Measurements from ENCODE around the gene HSPB9.
"Not testable (repeated sequence)": the region's sequence is repeated elsewhere in the genome, so short reads cannot be mapped to it uniquely, and the experiment has no call there.

Gene HSPB9

DNA sequence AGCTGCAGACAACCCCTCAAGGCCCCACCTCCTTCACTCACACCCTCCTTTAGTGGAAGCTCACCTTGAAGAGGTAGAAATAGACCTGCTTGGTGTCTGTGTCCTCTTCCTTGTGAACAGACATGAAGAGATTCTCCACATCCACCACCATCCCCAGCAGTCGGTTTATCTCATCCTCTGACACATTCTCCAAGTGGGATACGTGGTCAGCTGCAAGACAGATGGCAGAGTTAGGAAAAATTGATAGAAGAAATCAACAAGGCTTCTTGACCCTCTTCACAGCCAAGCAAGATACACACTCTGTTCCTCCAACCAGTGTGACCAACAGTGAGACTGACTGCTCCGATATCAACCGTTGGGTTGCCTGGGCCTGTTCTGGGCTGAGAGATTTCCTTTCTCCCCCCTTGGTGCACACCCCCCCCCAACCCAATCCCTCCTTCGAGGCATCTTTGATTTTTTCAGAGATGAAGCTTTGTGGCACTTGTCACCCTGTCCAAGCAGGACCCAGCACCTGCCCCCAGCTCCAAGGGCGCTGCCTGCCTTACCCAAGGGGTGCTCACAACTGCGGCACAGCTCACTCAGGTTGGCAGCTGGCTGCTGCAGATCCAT, 2.3 kb upstream of the HSPB9 start:
- no peak for DNase-seq

DNA sequence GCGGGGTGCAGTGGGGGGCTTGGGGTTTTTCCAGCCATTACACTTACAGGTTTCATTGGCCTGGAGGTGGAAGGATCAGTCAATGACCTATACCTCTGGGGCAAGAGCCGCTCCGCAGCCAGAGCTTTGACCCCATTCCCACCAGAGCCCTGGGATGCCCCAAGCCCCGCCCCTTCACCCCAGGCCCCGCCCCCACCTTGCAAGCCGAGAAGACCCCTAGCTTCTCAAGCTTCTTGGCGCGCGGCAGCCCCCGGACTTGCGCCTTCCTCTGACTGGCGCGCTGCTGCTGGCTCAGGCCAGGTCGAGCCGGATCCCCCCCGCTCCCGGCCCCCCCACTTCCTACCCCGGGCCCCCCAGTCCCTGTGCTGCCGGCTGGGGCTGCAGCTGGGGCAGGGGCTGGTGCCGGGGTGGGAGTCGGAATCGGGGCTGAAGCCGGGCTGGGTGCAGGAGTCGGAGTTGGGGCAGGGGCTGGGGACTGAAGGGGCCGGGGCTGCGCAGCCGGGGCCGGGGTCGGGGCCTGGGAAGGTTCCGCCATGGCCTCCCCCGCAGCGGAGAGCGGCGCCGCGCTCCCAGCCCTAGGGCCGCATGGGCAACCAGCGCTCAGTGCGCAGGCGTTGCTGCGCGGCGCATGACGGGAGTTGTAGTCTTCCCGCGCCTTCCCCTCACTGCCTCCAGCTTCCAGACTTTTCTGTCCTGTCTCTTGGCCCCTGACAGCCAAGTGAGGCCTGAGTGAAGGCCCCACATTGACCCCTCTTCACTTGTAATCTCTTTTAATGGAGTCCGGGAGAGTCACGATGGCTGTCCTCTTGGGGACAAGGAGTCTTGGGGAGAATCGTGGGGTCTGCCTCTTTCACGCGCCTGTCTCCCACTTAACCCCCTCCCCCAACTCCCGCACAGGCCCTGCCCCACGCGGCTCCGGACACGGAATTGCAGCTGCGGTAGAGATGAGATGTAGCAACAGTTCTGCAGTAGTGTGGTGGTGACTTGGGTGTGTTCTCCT, 1.5 kb upstream of the HSPB9 start, which contains the start of gene KAT2A:
TSS of gene KAT2A (minus strand) at position 598 of the 1,000 bp plus-strand sequence. CDS start at position 535, 63 bp downstream.
- DNase-seq: peak; percentile 67

DNA sequence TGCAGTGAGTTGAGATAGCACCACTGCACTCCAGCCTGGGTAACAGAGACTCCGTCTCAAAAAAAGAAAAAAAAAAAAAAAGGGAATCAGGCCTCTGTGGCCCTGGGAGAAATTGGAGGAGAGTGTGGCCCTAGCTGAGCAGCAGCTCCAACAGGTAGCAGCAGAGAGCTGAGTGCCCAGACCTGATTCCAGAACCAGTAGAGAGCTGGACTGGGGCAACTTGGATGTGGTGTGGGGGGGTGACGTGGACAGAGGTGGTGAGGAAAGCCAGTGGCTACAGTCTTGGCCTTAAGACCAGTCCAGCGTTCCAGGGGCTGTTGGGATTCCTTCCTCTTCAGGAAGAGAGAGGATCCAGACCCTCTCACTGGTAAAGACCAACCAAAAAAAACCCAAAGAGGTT, 1.7 kb downstream of the HSPB9 start:
- no peak for DNase-seq

DNA sequence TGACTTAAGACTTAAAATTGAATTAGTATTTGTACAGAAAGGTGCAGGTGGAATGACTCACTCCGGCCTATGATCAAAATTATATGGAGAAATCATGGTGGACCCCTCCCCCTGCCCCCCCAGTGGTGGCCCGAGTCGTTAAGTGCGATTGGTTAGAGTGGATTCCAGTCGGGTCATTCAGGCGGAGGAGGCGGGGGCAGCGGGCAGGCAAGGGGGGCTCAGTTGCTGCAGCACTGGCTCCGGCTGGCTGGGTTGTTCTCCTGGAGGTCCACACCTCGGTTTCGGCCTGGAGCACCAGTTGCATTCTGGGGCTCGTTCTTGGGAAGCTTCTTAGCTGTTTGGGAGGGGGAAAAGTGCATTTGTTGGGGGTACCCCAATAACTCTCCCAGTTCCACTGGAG, 3.0 kb downstream of the HSPB9 start:
- DNase-seq: no peak

DNA sequence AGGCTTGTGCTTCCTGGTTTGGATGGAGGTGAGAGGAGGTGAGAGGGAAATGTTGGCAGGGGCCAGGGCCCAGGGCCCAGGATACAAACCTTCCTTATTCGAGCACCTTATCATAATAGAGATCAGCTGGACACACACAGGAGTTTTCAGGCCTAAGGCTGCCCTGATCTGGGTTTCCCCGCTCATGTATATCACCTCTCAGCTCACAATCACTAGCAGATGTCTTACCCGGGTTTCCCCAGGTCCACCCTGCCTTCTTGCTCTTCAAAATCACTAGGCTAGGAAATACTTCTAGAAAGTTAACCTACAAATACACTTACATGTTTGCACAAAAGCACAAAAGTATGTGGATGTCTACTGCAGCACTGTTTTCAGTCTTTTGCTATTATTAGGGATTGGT, 4.2 kb downstream of the HSPB9 start:
- DNase-seq: no peak

DNA sequence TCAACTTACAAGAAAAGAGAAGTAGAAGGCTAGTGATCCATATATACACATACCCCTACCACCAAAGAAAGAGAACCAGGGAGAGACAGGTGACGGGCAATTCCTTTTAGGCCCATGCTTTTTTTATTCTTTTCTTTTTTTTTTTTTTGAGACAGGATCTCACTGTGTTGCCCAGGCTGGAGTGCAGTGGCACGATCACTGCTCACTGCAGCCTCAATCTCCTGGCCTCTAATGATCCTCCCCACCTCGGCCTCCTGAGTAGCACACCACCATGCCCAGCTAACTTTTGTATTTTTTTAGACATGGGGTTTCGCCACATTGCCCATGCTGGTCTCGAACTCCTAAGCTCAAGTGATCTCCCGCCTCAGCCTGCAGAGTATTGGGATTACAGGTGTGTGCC, 4.8 kb downstream of the HSPB9 start:
- DNase-seq: no peak

DNA sequence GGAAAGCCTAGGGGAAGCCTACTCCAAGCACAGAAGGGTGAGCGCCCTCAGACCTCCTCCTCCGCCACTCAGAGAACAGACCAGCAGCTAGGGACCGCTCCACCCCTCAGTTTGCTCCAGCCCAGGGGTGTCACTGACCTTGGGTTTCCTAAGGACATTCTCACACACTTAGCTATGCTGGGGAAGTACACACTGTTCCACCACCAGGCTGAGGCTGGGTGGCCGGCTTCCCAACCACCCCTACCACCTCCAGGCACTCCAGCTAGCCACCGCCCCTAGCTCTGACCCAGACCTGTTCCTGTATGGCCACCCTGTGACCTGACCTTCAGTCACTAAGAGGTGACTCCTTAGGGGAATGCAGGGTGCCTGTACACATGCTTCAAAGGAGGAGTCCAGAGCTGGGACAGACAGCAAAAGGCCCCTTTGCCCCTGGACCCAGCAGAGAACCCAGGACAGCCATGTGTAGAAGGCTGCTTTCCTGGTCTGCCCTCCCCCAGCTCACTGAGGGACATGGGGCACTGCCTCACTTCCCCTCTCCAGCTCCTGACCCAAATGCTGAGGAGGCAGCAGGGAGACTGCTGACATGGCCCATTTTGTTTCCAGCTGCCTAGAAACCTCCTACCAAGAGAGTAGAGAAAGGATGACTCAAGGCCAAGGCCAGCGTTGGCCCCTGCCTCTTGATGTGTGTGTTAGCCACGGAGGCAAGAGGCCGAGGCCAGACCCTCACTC, 6.7 kb downstream of the HSPB9 start:
- DNase-seq: no peak

DNA sequence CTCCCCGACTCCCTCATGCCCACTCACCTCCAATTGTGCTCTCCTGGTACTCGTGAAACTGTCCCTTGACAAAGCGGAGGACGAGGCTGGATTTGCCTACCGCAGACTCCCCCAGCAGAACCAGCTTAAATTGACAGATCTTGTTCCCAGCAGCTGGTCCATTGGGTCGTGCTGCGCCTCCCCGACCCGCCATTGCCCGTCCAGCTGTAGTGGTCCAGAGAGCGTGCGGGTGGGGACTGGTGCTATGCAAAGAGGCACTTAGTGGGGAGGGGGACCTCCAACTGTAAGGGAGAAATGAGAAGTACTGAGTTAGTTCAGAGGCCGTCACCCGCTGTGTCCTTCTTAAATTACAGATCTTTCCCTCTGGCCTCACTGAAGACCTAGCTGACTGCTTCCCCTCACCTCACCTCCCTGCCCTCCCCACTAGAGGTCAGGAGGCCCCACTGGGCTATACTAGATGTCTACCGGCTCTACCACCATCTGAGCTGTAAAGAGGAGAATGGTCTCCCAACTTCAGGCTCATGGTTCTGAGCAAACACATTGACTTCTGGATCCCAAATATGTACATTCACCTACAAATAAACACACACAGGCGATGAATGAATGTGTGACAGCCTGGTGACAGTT, 7.8 kb downstream of the HSPB9 start:
- DNase-seq: no peak

DNA sequence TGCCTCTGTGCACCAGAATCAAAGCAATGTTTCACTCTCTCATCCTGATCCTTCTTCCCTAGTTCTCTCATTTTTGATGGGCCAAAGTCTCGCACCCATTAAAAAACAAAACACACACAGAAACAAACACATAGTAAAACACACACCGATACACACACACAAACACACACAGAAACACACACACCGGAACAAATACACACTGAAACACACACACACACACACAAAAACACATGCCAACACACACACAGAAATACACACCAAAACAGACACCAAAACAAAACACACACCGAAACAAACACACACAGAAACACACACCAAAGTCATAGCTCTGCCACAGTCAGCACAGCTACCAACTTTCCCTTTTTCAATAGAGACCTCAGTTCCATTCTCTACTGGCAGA, 8.6 kb downstream of the HSPB9 start:
- no peak for DNase-seq

DNA sequence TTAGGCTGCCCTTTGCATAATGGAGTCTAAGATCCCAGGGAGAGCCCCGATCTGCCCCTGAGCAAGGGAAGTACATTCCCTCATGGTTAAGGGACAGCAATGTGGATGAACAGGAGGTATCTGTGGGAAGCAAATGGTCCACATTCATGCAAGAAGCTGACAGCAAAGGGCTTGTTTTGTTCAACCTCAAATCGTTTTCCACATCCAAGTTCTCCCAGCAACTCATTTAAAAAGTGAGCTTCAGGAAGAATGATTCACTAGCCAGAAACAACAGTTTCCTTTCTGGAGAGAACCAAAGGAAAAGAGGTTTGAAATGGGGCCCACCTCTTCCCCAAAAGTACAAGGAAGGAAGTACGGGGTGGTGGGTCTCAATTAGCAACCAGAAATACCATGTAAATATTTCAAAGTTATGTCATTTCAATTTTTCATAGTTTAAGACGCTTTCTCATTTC, 9.4 kb downstream of the HSPB9 start:
- DNase-seq: no peak

DNA sequence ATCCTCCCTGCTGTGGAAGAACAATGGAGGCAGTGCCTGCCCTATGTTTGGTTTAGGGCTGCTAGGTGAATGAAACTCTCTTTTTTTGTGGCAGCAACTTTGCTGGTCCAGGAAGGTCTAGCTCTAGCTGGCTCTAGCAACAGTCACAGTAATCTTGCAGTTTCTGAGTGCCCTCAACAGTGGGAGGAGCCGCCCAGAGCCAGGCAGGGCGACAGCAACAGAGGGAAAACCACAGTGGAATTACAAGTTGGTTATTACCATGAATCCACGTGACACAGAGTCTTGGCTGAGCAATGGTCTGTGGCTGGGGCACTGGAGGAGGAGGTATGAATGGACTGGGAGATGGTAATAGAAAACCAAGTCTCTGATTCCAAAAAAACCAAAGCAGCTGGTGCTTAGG, 10.3 kb downstream of the HSPB9 start:
- DNase-seq: no peak

DNA sequence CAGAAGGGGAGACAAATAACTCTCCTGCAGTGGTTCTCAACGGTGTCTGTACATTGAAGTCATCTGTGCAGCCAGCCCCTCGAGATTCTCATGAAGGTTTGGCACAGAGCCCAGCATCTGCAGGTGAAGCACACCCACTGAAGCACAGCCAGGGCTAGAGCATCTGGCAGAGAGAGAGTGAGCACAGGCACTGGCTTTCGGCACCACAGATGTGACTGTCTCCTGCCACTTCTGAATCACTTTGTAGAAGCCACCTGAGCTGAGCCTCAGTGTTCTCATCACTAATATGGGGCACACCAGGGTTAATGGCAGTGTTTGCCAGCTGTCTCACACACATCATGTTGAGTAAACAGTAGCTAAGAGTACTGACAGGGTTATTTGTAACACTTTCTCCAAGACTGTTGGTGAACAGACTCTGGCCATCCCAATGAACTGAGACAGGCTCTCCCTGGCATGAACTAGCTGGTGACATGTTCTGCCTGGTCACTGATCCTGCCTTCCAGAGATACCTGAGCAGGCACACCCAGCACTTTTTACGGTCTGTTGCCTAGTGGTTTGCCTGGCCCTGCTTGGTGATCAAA, 10.9 kb downstream of the HSPB9 start:
- no peak for DNase-seq

DNA sequence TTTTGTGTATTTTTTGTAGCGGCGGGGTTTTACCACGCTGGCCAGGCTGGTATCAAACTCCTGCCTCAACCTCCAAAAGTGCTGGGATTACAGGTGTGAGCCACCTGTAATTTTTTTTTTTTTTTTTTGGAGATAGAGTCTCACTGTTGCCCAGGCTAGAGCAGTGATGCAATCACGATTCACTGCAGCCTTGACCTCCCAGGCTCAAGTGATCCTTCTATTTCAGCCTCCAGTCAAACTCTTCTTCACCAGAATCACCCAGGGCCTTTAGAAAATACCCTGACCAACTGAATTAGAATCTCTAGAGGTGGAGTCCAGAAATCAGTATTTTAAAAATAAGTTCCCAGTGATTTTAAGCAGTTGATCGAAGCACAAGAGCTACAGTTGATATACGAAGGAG, 12.5 kb downstream of the HSPB9 start:
- DNase-seq: no peak

DNA sequence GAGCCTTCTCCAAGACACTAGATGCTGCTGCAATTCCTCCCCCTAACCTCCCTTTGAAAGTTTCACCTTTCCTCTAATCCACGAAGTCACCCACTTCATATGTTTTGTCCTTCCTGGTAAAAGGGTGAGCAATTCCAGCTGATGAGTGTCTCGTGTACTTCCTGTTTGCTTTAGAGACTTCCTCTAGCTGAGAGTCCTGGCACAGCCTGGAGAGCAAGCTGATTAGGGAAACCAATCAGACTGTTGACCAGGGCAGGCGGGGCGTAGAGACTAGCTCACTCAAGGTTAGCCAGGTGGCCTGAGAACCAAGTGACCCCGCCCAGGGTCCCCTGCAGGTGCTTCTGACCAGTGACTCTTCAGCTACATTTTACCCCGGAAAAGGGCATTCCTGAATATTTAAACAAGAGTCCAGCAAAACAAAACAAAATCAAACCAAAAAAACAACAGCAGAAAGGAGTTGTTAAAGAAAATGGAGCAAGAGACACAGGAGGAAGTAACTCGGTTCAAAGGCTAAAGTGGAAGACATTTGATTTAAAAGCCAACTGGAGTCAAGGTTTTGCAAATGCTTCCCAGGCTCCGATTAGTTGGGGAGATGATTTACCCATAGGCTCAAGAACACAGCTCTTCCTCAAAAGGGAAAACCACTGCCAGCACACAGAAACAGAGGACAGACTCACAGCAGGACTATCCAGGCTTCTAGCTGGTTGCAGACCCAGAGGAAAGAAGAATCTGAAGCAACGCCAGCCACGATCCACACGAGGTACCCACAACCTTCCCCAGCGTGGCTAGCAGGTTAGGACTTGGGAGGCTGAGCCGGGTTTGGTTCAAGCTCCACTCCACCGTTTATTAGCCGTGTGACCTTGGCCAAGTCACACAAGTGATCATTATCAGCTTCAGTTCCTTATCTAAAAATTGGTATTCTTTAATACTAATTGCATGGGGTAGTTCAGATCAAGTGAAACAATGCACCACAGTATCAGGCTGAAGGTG, 13.4 kb downstream of the HSPB9 start:
- DNase-seq: no peak

DNA sequence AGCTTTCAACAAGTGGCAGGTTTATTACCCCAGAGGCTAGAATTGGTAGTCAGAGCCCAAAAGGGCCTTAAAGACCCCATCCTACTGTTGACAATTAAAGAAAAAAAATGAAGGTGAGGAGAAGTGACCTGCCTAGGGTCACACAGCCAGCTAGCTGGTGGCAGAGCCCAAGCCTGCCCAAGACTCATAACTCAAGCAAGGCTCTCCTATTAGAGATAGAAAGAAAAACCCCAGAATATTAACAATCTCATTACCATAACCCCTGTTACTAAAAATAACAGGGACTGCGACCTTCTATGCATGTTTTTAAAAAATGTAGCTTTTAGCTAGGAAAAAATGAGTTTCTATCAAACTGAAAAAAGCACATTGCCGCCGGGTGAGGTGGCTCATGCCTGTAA, 14.0 kb downstream of the HSPB9 start:
- no peak for DNase-seq

DNA sequence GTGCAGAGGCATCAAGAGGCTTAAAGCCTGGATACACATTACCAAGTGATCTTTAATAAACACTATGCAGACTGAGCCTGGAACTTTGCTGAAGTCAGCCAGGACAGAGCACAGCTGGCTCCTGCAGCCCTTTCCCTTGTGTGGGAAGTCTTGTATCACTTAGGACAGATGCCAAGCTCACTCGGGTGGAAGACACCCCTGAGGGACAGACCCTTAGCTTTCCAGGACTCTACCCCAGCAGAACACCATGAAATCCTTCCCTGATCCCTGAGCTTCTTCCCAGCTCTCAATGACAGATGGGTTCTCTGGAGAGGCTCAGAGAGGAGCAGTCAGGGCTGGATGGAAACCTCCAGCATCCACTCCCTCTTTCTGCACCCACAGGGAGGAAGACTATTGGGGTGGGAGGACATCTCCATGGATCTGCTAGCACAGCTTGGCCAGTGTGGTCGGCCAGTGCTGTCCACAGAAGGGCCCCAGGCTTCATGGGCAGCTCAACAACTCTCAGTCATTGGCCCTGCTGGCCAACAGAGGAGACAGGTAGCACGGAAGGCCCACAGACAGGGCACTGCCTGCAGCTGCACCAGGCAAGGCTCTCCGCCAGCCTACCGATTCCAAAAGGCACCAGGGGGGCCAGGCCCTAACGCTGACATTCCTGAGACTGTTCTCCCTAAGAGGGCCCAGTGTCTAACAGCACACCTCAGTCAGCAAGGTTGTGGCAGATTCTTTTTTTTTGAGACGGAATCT, 16.3 kb downstream of the HSPB9 start:
- no peak for DNase-seq

DNA sequence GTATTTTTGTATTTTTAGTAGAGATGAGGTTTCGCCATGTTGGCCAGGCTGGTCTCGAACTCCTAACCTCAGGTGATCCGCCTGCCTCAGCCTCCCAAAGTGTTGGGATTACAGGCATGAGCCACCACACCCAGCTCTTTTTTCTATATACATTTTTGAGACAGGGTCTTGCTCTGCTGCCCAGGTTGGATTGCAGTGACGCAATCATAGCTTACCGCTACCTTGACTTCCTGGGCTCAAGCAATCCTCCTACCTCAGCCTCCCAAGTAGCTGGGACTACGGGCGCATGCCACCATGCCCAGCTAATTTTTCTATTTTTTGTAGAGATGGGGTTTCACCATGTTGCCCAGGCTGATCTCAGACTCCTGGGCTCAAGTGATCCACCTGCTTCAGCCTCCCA, 18.1 kb downstream of the HSPB9 start:
- not testable (repeated sequence) for DNase-seq

DNA sequence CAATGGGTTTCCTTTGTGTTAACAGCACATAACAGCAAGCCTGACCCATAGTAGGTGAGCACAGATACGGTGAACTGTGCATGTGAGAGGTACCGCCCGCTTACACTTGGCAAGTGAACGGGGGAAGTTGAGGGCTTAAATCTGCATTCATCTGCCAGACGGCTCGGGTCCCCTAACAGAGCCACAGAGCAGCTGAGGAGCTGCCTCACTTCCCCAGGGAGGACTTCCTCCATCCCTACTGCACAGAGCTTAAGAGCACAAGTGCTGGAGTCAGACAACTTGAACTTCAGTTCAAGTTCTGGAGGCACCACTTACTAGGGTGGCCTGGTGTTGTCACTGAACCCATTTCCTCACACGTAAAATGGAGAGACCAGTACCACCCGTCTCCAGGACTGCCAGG, 18.8 kb downstream of the HSPB9 start:
- DNase-seq: no peak

DNA sequence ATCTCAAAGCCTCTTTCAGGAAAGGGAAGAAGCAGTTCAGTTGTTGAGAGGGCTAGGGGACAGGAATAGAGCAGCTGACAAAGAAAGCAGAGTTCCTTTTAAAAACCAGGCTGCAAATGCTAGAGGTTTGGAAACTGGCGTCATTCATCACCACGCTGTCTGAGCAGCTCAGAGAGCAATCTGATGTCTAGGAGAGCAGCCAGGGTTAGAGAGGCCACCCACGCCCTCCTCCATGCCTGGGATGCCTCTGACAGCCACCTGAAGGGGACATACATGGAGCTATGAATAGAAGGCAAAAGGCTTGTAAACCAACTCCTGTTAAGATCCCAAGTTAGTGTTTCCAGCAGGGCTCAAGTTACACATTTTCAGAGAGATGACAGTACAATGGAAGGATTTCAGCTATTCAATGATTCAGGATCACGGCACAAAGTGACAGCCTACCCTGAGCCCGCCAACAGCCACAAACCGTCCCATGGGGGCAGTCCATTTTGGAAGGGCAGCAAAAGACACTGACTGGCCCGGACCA, 19.8 kb downstream of the HSPB9 start:
- peak; percentile 58 for DNase-seq

DNA sequence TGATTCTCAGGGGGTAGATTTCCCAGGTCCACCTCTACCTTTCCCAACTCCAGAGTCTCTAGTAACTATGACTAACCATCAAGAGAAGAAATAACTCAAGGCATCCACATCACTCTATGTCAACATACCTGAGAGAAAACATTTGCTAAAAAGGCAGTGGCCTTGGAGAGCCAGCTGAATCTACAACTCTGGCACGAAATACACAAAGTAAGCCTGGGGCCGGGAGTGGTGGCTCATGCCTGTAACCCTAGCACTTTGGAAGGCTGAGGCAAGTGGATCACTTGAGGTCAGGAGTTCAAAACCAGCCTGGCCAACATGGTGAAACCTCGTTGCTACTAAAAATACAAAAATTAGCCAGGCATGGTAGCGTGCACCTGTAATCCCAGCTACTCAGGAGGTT, 20.5 kb downstream of the HSPB9 start:
- not testable (repeated sequence) for DNase-seq
